ENCODE results near the gene NTSR1.

Gene NTSR1

DNA sequence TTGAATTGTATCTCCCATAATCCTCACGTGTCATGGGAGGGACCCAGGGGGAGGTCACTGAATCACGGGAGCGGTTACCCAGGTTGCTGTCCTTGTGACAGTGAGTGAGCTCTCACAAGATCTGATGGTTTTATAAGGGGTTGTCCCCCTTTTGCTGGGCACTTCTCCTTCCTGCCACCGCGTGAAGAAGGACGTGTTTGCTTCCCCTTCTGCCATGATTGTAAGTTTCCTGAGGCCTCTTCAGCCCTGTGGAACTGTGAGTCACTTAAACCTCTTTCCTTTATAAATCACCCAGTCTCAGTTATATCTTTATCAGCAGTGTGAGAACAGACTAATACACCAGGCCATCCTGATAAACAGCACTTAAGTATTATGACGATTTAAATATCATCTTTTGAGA is 78.7 kb downstream of the NTSR1 start:
- no peak for TF ChIP-seq YY1 (IDR thresholded peaks at IDR 0.05; ENCODE audit: insufficient read depth, insufficient read length)
- no peak for TF ChIP-seq SUZ12 (IDR thresholded peaks at IDR 0.05; ENCODE audit: extremely low read depth, insufficient read depth, insufficient read length)
- TF ChIP-seq ZNF274 (IDR thresholded peaks at IDR 0.05; ENCODE audit: low read depth, low read length): no peak
- peaks cover 15% of the 10 kb centered on the region for H3K4me1 ChIP-seq (ENCODE audit: insufficient read depth, insufficient read length)
- H3K4me3 ChIP-seq (ENCODE audit: insufficient read length, low read depth): no peak overlapping the region
- H3K9me3 ChIP-seq (ENCODE audit: insufficient read depth, low read length): no peaks in the 10 kb centered on the region
- no peak overlapping the region for H3K9ac ChIP-seq (ENCODE audit: insufficient read length, low read depth)
- no peak for DNase-seq (ENCODE audit: low read depth, low spot score)
- H3K36me3 ChIP-seq (ENCODE audit: insufficient read depth, insufficient read length, low read length): no peaks in the 10 kb centered on the region
- H3K27me3 ChIP-seq (ENCODE audit: insufficient read depth, insufficient read length): peaks cover 11% of the 10 kb centered on the region

DNA sequence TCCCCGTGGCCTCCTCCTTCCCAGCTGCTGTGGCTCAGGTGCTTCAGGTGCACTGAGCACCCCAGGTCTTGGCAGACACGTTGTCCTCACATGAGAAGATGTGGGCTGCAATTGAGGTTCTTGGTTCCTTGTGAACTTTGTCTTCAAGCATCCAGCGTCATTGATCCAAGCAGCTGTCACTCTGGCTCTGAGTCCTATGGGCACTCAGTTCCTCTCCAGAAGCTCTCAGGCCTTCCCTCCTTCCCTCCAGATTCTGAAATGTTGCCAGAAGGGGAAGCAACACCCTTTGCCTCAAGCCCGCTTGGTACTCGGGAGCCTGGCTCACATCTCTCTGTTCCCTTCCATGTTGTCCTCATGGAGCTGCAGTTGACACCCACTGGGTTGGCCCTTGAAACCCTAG is 79.2 kb downstream of the NTSR1 start:
- TF ChIP-seq YY1 (IDR thresholded peaks at IDR 0.05; ENCODE audit: insufficient read depth, insufficient read length): no peak
- no peak for TF ChIP-seq ZNF274 (IDR thresholded peaks at IDR 0.05; ENCODE audit: low read depth, low read length)
- no peak for TF ChIP-seq SUZ12 (IDR thresholded peaks at IDR 0.05; ENCODE audit: extremely low read depth, insufficient read depth, insufficient read length)
- peaks cover 14% of the 10 kb centered on the region for H3K4me1 ChIP-seq (ENCODE audit: insufficient read depth, insufficient read length)
- no peak overlapping the region for H3K9ac ChIP-seq (ENCODE audit: insufficient read length, low read depth)
- no peaks in the 10 kb centered on the region for H3K36me3 ChIP-seq (ENCODE audit: insufficient read depth, insufficient read length, low read length)
- no peaks in the 10 kb centered on the region for H3K9me3 ChIP-seq (ENCODE audit: insufficient read depth, low read length)
- no peak for DNase-seq (ENCODE audit: low read depth, low spot score)
- H3K27me3 ChIP-seq (ENCODE audit: insufficient read depth, insufficient read length): peaks cover 16% of the 10 kb centered on the region
- no peak overlapping the region for H3K4me3 ChIP-seq (ENCODE audit: insufficient read length, low read depth)

GRCh38 chr20:62788607-62789006 is 80.0 kb downstream of the NTSR1 start:
- H3K27me3 ChIP-seq (ENCODE audit: insufficient read depth, insufficient read length): peaks cover 23% of the 10 kb centered on the region
- no peak overlapping the region for H3K4me3 ChIP-seq (ENCODE audit: insufficient read length, low read depth)
- TF ChIP-seq YY1 (IDR thresholded peaks at IDR 0.05; ENCODE audit: insufficient read depth, insufficient read length): no peak
- TF ChIP-seq SUZ12 (IDR thresholded peaks at IDR 0.05; ENCODE audit: extremely low read depth, insufficient read depth, insufficient read length): no peak
- no peak for TF ChIP-seq ZNF274 (IDR thresholded peaks at IDR 0.05; ENCODE audit: low read depth, low read length)
- H3K4me1 ChIP-seq (ENCODE audit: insufficient read depth, insufficient read length): peaks cover 20% of the 10 kb centered on the region
- H3K9ac ChIP-seq (ENCODE audit: insufficient read length, low read depth): no peak overlapping the region
- no peaks in the 10 kb centered on the region for H3K9me3 ChIP-seq (ENCODE audit: insufficient read depth, low read length)
- DNase-seq (ENCODE audit: low read depth, low spot score): no peak
- no peaks in the 10 kb centered on the region for H3K36me3 ChIP-seq (ENCODE audit: insufficient read depth, insufficient read length, low read length)

GRCh38 chr20:62790075-62790474 is 81.4 kb downstream of the NTSR1 start:
- no peak for DNase-seq (ENCODE audit: low read depth, low spot score)
- H3K9me3 ChIP-seq (ENCODE audit: insufficient read depth, low read length): no peaks in the 10 kb centered on the region
- peaks cover 30% of the 10 kb centered on the region for H3K27me3 ChIP-seq (ENCODE audit: insufficient read depth, insufficient read length)
- no peaks in the 10 kb centered on the region for H3K36me3 ChIP-seq (ENCODE audit: insufficient read depth, insufficient read length, low read length)
- no peak for TF ChIP-seq YY1 (IDR thresholded peaks at IDR 0.05; ENCODE audit: insufficient read depth, insufficient read length)
- no peak for TF ChIP-seq ZNF274 (IDR thresholded peaks at IDR 0.05; ENCODE audit: low read depth, low read length)
- no peak for TF ChIP-seq SUZ12 (IDR thresholded peaks at IDR 0.05; ENCODE audit: extremely low read depth, insufficient read depth, insufficient read length)
- no peak overlapping the region for H3K4me3 ChIP-seq (ENCODE audit: insufficient read length, low read depth)
- no peak overlapping the region for H3K9ac ChIP-seq (ENCODE audit: insufficient read length, low read depth)
- peaks cover 22% of the 10 kb centered on the region for H3K4me1 ChIP-seq (ENCODE audit: insufficient read depth, insufficient read length)

DNA sequence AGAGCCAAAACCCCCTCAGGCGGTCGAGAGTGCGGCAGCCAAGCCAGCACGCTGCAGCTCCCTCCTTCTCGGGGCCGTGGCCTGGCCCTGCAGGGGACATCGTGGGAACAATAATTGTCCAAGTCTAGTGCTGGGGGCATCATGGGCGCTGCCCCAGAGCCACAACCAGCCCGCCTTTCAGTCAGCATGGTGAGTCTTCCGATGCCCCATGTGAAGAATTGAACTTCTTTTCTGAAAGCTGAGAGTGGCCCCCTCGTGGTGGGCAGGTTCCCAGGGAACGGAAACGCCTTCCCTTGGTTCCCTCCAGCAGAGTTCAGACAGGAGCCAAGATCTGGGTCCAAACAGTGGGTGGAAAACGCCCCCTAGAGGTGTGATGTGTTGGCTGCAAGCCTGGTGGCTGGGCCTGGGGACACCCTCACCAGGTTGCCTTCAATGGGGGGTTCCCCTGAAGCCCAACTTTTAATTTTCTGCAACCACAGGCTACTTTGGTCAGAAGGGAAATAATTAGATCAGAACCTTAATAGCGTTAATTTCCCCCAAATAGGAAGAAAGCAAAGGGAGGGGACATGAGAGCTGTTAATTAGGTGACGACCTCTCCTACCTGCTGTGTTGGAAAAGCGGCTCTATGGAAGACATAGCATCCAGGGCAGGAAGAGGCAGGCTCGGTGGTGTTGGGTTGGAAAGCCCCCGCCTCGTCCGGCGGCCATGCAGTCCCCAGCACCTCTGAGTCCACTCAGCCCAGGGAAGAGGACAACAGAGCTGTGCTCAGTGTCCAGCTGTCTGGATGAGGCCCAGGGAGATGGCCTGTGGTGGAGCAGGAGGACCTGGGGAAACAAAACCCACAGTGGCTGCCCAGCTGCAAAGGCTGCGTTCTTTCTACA is 82.9 kb downstream of the NTSR1 start:
- no peak overlapping the region for H3K9ac ChIP-seq (ENCODE audit: insufficient read length, low read depth)
- no peaks in the 10 kb centered on the region for H3K36me3 ChIP-seq (ENCODE audit: insufficient read depth, insufficient read length, low read length)
- peaks cover 16% of the 10 kb centered on the region for H3K4me1 ChIP-seq (ENCODE audit: insufficient read depth, insufficient read length)
- TF ChIP-seq SUZ12 (IDR thresholded peaks at IDR 0.05; ENCODE audit: extremely low read depth, insufficient read depth, insufficient read length) (no peak), ZNF274 (IDR thresholded peaks at IDR 0.05; ENCODE audit: low read depth, low read length) (no peak), YY1 (IDR thresholded peaks at IDR 0.05; ENCODE audit: insufficient read depth, insufficient read length) (no peak)
- peak overlapping the region; percentile 3 for H3K4me3 ChIP-seq (ENCODE audit: insufficient read length, low read depth)
- peak; percentile 93 for DNase-seq (ENCODE audit: low read depth, low spot score)
- peaks cover 30% of the 10 kb centered on the region for H3K27me3 ChIP-seq (ENCODE audit: insufficient read depth, insufficient read length)
- H3K9me3 ChIP-seq (ENCODE audit: insufficient read depth, low read length): no peaks in the 10 kb centered on the region

DNA sequence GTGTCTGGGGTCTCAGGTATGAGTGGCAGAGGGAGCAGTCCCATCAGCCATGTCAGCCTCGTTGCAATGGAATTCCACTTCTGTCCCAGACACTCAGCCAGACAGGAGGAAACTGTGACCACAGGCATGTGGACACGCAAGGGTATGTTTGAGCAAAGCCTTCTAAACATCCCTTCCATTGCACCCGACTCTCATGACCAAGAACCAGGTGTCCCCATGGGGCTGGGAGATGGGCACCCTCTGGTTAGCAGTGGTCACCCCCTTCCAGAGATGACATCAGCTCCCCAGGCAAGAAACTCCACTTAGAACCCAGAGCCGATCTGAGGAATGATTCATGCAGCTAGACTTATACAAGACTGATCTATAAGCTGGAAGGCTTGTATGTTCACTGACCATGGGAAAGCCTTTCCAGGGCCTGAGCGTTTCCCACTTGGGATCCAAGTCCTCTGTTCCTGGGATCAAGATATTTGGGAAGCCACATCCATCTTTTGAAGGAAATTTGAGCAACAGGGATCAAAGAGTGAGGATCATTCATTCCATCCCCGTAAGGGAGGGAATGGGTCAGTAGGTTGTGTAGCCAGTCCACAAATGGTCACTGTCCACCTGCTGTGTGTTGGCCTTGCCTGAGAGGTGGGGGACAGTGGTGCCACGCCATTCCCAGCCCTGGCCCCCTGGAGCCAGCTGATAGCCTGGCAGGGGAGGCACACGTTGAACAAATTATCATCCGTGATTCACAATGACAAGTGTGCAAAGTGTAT is 83.7 kb downstream of the NTSR1 start:
- no peak overlapping the region for H3K4me3 ChIP-seq (ENCODE audit: insufficient read length, low read depth)
- peaks cover 19% of the 10 kb centered on the region for H3K4me1 ChIP-seq (ENCODE audit: insufficient read depth, insufficient read length)
- H3K9ac ChIP-seq (ENCODE audit: insufficient read length, low read depth): no peak overlapping the region
- DNase-seq (ENCODE audit: low read depth, low spot score): no peak
- H3K9me3 ChIP-seq (ENCODE audit: insufficient read depth, low read length): no peaks in the 10 kb centered on the region
- TF ChIP-seq SUZ12 (IDR thresholded peaks at IDR 0.05; ENCODE audit: extremely low read depth, insufficient read depth, insufficient read length) (no peak), ZNF274 (IDR thresholded peaks at IDR 0.05; ENCODE audit: low read depth, low read length) (no peak), YY1 (IDR thresholded peaks at IDR 0.05; ENCODE audit: insufficient read depth, insufficient read length) (no peak)
- H3K27me3 ChIP-seq (ENCODE audit: insufficient read depth, insufficient read length): peaks cover 30% of the 10 kb centered on the region
- peaks cover 4% of the 10 kb centered on the region for H3K36me3 ChIP-seq (ENCODE audit: insufficient read depth, insufficient read length, low read length)

Data from NT2/D1 (cell line).